Measurements from ENCODE around the gene KDM4B.

KDM4B gene

DNA sequence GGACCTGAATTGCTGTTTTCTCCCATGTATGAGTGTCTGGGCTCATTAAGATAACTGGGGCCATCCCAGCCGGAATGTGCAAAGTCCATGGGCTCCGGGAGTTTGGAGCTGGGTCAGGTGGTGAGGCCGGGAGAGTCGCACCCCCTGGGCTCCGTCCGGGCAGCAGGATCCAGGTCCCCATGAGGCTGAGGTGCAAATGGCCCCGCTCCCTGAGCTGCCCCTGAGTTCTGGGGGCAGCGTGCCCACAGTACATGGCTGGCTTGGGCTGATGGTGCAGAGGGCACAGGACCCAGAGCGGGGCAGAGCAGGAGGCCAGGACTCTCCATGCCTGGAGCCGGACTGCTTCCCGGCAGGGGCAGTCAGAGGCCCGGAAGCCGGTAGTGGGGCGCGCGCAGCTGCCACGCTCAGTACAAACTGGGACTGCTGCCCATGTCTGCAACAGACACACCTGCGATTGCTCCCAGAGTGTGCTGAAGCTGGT is 136.0 kb downstream of the KDM4B start:
- DNase-seq (no peak), ATAC-seq (ENCODE audit: insufficient read depth, low read depth) (no peak)
- Histone ChIP-seq H3K4me1 (ENCODE audit: insufficient read depth, low read length) (no peaks in the 10 kb centered on the region), H3K36me3 (ENCODE audit: insufficient read depth, low read length) (peaks cover 64% of the 10 kb centered on the region), H3K9me3 (ENCODE audit: insufficient read depth, low read length, severe bottlenecking) (peaks cover 4% of the 10 kb centered on the region), H3K4me2 (ENCODE audit: insufficient read depth, low read length) (no peak overlapping the region), H3K27ac (ENCODE audit: low read length) (no peak overlapping the region), H3K9ac (ENCODE audit: low read depth, low read length) (no peak overlapping the region), H4K20me1 (ENCODE audit: insufficient read depth, low read length) (peaks cover 18% of the 10 kb centered on the region; the same call in 1 of the 2 replicates), H2AFZ (ENCODE audit: low read depth, low read length) (no peak overlapping the region), H3K79me2 (ENCODE audit: insufficient read depth, low read length) (no peaks in the 10 kb centered on the region), H3K27me3 (ENCODE audit: insufficient read depth, low read length, poor library complexity) (no peaks in the 10 kb centered on the region), H3K4me3 (ENCODE audit: low read depth in 1 of 2, low read length in 2 of 2) (no peak overlapping the region)
- TF ChIP-seq, protein P1, sequence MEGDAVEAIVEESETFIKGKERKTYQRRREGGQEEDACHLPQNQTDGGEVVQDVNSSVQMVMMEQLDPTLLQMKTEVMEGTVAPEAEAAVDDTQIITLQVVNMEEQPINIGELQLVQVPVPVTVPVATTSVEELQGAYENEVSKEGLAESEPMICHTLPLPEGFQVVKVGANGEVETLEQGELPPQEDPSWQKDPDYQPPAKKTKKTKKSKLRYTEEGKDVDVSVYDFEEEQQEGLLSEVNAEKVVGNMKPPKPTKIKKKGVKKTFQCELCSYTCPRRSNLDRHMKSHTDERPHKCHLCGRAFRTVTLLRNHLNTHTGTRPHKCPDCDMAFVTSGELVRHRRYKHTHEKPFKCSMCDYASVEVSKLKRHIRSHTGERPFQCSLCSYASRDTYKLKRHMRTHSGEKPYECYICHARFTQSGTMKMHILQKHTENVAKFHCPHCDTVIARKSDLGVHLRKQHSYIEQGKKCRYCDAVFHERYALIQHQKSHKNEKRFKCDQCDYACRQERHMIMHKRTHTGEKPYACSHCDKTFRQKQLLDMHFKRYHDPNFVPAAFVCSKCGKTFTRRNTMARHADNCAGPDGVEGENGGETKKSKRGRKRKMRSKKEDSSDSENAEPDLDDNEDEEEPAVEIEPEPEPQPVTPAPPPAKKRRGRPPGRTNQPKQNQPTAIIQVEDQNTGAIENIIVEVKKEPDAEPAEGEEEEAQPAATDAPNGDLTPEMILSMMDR (IDR thresholded peaks at IDR 0.05; ENCODE audit: borderline replicate concordance, extremely low read depth, low read length, poor library complexity, severe bottlenecking): no peak
- TF ChIP-seq EZH2 (IDR thresholded peaks at IDR 0.05; ENCODE audit: borderline replicate concordance, low read depth, low read length, severe bottlenecking): no peak

DNA sequence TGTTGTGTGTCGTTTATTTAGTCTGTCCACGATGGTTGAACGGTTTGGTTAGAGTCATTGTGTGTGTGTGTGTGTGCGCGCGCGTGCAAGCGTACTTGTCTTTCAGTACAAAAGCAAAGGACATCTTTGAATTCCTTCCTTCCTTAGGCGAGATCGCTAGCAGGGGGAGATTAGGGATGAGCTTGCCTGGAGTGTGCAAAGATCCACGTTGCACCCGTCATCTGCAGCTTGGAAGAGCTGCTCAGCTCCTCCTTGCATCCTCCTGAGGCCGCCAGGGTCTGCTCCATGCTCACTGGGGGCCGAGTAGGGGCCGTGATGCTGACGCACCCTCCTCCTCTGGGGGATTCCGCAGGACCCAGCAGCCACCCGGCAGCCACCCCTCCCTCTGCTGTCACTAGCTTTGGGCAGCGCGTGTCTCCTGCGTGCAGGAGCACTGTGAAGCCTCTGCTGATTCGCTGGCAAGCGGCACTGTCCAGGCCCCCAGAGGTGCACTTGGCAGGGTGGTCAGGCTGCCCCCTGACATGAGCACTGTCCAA is 137.3 kb downstream of the KDM4B start:
- Histone ChIP-seq H3K27me3 (ENCODE audit: insufficient read depth, low read length, poor library complexity) (no peaks in the 10 kb centered on the region), H2AFZ (ENCODE audit: low read depth, low read length) (no peak overlapping the region), H4K20me1 (ENCODE audit: insufficient read depth, low read length) (peaks cover 19% of the 10 kb centered on the region; the same call in 1 of the 2 replicates), H3K79me2 (ENCODE audit: insufficient read depth, low read length) (no peaks in the 10 kb centered on the region), H3K4me3 (ENCODE audit: low read depth in 1 of 2, low read length in 2 of 2) (no peak overlapping the region), H3K4me2 (ENCODE audit: insufficient read depth, low read length) (no peak overlapping the region), H3K9me3 (ENCODE audit: insufficient read depth, low read length, severe bottlenecking) (no peaks in the 10 kb centered on the region), H3K27ac (ENCODE audit: low read length) (no peak overlapping the region), H3K4me1 (ENCODE audit: insufficient read depth, low read length) (no peaks in the 10 kb centered on the region), H3K36me3 (ENCODE audit: insufficient read depth, low read length) (peaks cover 68% of the 10 kb centered on the region), H3K9ac (ENCODE audit: low read depth, low read length) (no peak overlapping the region)
- TF ChIP-seq, protein P1 (IDR thresholded peaks at IDR 0.05; ENCODE audit: borderline replicate concordance, extremely low read depth, low read length, poor library complexity, severe bottlenecking): no peak
- DNase-seq (no peak), ATAC-seq (ENCODE audit: insufficient read depth, low read depth) (no peak)

DNA sequence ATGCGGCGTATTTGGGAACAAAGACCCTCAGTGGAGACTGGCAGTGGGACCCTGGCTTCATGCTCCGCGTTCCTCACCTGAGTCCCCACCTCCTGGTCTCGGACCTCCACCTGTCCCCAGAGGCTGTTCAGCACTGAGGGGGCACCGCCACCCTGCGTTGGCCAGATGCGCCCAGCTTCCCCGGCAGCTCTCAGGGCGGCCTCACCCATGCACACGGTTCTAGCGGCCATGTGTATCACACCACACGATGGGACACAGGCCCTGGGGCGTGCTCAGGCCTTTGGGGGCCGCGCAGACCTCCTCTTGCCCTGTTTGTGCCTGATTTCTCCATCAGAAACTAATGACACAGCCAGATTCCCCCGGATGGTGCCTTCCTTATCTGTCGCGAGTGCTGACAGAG is 138.1 kb downstream of the KDM4B start:
- no peak for TF ChIP-seq EZH2 (IDR thresholded peaks at IDR 0.05; ENCODE audit: borderline replicate concordance, low read depth, low read length, severe bottlenecking)
- TF ChIP-seq, protein P1 (IDR thresholded peaks at IDR 0.05; ENCODE audit: borderline replicate concordance, extremely low read depth, low read length, poor library complexity, severe bottlenecking): no peak
- Histone ChIP-seq H3K4me2 (ENCODE audit: insufficient read depth, low read length) (no peak overlapping the region), H3K9ac (ENCODE audit: low read depth, low read length) (no peak overlapping the region), H3K4me3 (ENCODE audit: low read depth in 1 of 2, low read length in 2 of 2) (no peak overlapping the region), H3K36me3 (ENCODE audit: insufficient read depth, low read length) (peaks cover 71% of the 10 kb centered on the region), H3K27me3 (ENCODE audit: insufficient read depth, low read length, poor library complexity) (no peaks in the 10 kb centered on the region), H4K20me1 (ENCODE audit: insufficient read depth, low read length) (peaks cover 19% of the 10 kb centered on the region; the same call in 1 of the 2 replicates), H2AFZ (ENCODE audit: low read depth, low read length) (no peak overlapping the region), H3K4me1 (ENCODE audit: insufficient read depth, low read length) (no peaks in the 10 kb centered on the region), H3K79me2 (ENCODE audit: insufficient read depth, low read length) (no peaks in the 10 kb centered on the region), H3K9me3 (ENCODE audit: insufficient read depth, low read length, severe bottlenecking) (no peaks in the 10 kb centered on the region), H3K27ac (ENCODE audit: low read length) (no peak overlapping the region)
- DNase-seq (no peak), ATAC-seq (ENCODE audit: insufficient read depth, low read depth) (no peak)

All from DND-41 (cell line).